K562 treated with DMSO at 1 percent for 12 hours (cell line): Measurements from ENCODE around the gene RRAS. TPM values are rescaled to one million over a fixed set of nuclear protein-coding genes. Genes with fewer than 3 reads are reported as not detected.

ENCODE experiments used
- total RNA-seq: library from RNA; unstranded; fragments of 300-600 nt; gene quantifications from 2 replicates; pipeline ENCODE4 v1.2.3, GENCODE V29; 2022; ENCODE audit not compliant: insufficient read depth

Gene RRAS
- 16.3 and 25.9 TPM in 2 replicates for total RNA-seq

DNA sequence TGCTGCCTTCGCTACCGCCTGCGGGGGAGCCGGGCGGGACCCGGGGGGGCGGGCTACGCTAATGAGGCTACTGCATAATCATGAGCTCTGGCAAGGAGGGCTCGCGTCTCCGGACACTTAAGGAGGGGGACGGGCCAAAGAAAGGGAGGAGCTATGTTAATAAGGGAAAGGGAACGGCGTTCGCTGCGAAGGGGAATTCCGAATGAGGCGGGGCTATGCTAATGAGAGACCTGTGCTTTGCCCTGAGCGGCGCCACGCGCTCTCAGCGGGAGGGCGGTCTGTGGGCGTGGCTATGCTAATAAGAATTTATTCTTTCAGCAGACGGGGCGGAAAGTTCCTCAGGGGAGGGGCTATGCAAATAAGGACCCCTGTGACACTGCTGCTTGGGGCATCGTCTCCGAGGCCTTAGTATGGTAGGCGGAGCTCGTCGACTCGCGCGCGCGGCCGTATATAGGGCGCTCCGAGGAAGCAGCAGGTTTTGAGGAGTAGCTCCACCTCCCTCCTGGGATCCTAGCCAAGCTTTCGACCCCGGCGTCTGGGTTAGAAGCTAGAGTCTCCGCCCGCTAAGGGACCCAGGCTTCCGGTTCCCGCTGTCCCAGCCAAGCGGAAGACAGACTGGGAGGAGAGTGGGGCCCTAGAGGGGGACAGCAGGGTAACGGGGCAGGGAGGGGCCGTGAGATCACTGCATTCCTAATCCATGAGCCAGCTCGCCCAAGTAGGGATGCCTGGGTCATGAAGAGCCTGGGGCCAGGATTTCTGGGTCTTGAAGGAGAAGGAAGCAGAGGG, at the start of gene RRAS:
Gene RRAS (minus strand): TSS at position 31 of the 786 bp plus-strand sequence. CDS start 45 bp downstream, outside the sequence.

DNA sequence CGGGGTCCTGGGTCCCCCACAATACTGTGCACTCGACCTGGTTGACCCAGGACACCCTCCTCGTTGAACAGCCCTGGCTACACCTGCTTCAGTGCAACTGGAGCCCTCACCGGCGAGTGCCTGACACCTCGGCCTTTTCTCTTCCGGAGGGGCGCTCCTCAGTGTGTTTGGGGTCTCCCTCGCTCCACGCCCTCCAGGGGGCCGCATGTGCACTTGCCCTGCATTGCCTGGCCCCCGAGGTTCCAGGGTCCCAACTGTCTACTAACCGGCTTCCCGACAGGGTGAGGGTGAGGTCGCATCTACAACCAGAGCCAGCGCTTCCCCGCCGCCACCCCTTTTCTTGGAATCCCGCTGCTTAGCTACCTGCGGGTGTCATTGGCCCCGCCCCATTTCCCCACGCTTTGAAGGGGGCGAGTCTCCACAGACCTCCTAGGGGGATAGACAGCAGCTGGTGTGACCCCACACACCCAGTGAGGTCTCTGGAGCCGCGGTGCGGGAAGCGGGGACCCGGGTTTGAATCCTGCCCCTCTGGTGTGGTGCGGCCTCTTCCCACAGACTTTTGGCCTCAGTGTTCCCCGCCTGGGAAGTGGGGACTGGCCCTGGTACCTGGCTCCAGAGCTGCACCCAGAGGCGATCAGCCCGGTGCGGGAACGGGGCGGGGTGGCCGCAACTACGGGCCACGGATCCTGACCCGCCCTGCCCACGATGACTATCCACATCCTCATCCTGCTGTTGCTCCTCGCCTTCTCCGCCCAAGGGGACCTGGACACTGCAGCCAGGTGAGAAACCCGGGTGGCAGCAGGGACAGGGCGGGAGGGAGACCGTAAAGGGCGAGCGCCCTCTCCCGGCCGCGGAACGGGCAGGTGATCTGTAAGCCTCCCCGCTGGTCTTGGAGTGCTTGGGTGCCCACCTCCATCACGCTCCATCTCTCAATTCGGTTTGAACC, 49.5 kb upstream of the RRAS start, which contains the start of gene ADM5:
Gene ADM5 (plus strand): TSS at position 462 of the 946 bp plus-strand sequence. CDS start 244 bp downstream, at position 706.

GRCh38 chr19:49677231-49677900, 37.4 kb upstream of the RRAS start, which contains the start of gene PRMT1:
TSS of gene PRMT1 (plus strand) at chr19:49677271. CDS start at chr19:49677281, 10 bp downstream.

GRCh38 chr19:49665351-49666119, 25.6 kb upstream of the RRAS start, which contains the start of the genes BCL2L12 and IRF3:
TSS of gene BCL2L12 (plus strand) at chr19:49665933. CDS start at chr19:49666693, 760 bp downstream.
TSS of gene IRF3 (minus strand) at chr19:49665857. CDS start at chr19:49664838, 1,019 bp downstream.

DNA sequence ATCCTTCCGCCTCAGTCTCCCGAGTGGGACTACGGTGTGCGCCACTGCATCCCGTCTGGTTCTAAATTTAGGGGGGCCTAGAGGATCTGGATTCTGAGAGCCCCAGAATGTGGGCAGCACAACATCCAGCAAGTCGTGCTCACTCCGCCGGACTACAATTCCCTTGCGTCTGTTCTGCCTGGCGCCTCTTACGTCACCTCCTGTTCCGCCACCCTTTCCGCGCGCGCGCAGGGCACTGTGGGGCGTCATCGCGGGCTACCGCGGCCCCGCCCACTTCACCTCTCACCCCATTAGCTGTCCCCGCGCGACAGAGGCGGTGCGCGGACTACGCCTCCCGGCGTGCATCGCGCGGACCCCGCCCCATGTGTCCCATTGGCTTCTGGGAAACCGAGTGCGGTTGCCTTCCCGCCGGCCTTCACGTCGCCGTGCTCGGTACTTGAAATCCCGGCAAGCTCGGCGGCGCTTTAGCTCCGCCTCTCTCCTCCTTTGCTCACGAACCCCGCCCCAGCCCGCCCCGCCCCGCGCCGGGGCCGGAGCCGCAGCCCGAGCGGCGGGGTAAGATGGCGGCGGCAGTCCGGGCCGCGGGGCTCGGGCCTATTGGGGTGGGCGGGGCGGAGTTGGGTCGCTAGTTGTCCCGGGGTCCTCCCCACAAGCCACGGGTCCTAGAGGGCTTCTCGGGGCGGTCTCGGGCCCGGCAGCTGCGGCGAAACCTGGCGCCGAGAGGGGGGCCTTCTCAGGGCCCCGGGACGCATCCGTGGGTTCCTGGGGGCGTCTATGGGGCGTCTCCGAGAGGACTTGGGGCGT, 1.9 kb upstream of the RRAS start, which contains the start of gene SCAF1:
Gene SCAF1 (plus strand): TSS at position 522 of the 804 bp plus-strand sequence. CDS start 2,818 bp downstream, outside the sequence.

GRCh38 chr19:49590971-49591730, 48.8 kb downstream of the RRAS start, which contains the start of gene PRR12:
TSS of gene PRR12 (plus strand) at chr19:49591182. CDS start at chr19:49591655, 473 bp downstream.

Other genes with a start within 250 kb of the RRAS start
- not detected in 2 replicates for gene PTH2, start 216.7 kb downstream of the RRAS start, total RNA-seq
- not detected in 2 replicates for gene GFY, start 214.8 kb downstream of the RRAS start, total RNA-seq
- 6.3 and 19.6 TPM in 2 replicates for gene SLC17A7, start 198.6 kb downstream of the RRAS start, total RNA-seq
- 142 and 182 TPM in 2 replicates for gene PIH1D1, start 188.3 kb downstream of the RRAS start, total RNA-seq
- gene ALDH16A1, start 186.9 kb downstream of the RRAS start, total RNA-seq = 25.3 and 49.3 TPM in 2 replicates
- 13.9 and 16.2 TPM in 2 replicates for gene FLT3LG, start 165.9 kb downstream of the RRAS start, total RNA-seq
- 8,120 and 13,069 TPM in 2 replicates for gene RPL13A, start 152.5 kb downstream of the RRAS start, total RNA-seq
- gene RPS11, start 143.7 kb downstream of the RRAS start, total RNA-seq = 5,951 and 7,935 TPM in 2 replicates
- 7.8 and 9.4 TPM in 2 replicates for gene FCGRT, start 127.5 kb downstream of the RRAS start, total RNA-seq
- gene RCN3, start 112.1 kb downstream of the RRAS start, total RNA-seq = 4.8 and 5.2 TPM in 2 replicates
- 269 and 444 TPM in 2 replicates for gene NOSIP, start 59.6 kb downstream of the RRAS start, total RNA-seq
- 0.59 TPM in 1 of 2 replicates, not detected in the other for gene PRRG2, start 58.8 kb downstream of the RRAS start, total RNA-seq
- 4.8 and 16.0 TPM in 2 replicates for gene PRR12, start 49.0 kb downstream of the RRAS start, total RNA-seq
- 32.2 and 61.8 TPM in 2 replicates for gene SCAF1, start 2.1 kb upstream of the RRAS start, total RNA-seq
- gene IRF3, start 25.7 kb upstream of the RRAS start, total RNA-seq = 98.2 and 108 TPM in 2 replicates
- gene BCL2L12, start 25.8 kb upstream of the RRAS start, total RNA-seq = 247 and 311 TPM in 2 replicates
- gene PRMT1, start 37.1 kb upstream of the RRAS start, total RNA-seq = 124 and 147 TPM in 2 replicates
- gene ADM5, start 49.5 kb upstream of the RRAS start, total RNA-seq = 6.6 and 8.8 TPM in 2 replicates
- 2.0 and 8.0 TPM in 2 replicates for gene CPT1C, start 51.0 kb upstream of the RRAS start, total RNA-seq
- gene TSKS, start 123.2 kb upstream of the RRAS start, total RNA-seq = 4.4 and 5.8 TPM in 2 replicates
- gene AP2A1, start 126.9 kb upstream of the RRAS start, total RNA-seq = 105 and 144 TPM in 2 replicates
- gene FUZ, start 173.1 kb upstream of the RRAS start, total RNA-seq = 5.0 and 6.1 TPM in 2 replicates
- 59.3 and 76.8 TPM in 2 replicates for gene MED25, start 178.1 kb upstream of the RRAS start, total RNA-seq
- gene PTOV1, start 211.0 kb upstream of the RRAS start, total RNA-seq = 166 and 170 TPM in 2 replicates
- gene PNKP, start 227.4 kb upstream of the RRAS start, total RNA-seq = 31.8 and 53.0 TPM in 2 replicates
- 40.6 and 45.6 TPM in 2 replicates for gene AKT1S1, start 237.2 kb upstream of the RRAS start, total RNA-seq
- 14.7 and 16.8 TPM in 2 replicates for gene TBC1D17, start 237.6 kb upstream of the RRAS start, total RNA-seq